Measurements from ENCODE around the gene FMO1. TPM values are rescaled to one million over a fixed set of nuclear protein-coding genes. Genes with fewer than 3 reads are reported as not detected.
A peak's percentile ranks its signal among the peaks of the same experiment; 100 is the strongest.
"Not testable (repeated sequence)": the region's sequence is repeated elsewhere in the genome, so short reads cannot be mapped to it uniquely, and the experiment has no call there.

Gene FMO1
- total RNA-seq, 1 donor from 2014 or later, result 0.49 TPM

DNA sequence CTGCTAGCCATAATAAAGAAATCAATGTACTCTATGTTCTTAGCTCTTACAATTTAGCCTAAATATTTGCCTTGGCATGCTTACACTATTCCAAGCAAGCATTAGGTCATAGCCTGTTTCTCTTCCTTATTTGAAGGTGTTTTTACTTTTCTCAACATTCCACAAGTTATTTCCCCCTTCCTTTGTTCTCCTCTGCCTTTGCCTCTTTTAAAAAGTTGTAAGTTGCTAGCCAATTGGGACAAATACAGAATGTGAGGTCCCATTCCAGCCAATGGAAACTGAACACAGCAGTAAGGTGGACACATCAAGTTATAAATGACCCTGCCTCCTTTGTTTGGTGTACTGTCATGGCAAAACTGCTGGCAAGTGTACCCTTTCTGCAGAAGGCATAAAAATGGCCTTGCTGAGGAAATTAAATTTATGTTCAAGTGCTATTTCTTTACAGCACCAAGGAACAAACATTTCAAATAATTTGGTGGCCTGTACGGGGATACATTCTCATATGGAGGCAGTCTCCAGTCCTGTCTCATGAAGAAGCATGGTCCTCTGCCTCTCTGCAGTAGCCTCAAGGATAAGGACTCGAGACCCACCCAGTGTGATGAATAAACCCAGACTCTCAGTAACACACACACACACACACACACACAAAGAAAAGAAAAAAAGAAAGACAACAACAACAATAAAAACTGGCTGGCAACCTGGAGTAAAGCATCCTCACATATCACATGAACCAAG lies 28.8 kb upstream of the FMO1 start:
- no peak for DNase-seq
- H3K4me3 ChIP-seq, result no peak overlapping the region
- intact Hi-C loops (cut with micrococcal nuclease), result no loop called here
- H3K4me1 ChIP-seq, result peaks cover 38% of the 10 kb centered on the region
- H3K36me3 ChIP-seq, result no peaks in the 10 kb centered on the region
- peak overlapping the region; percentile 78 for H3K27ac ChIP-seq (replicated peaks)
- H3K9me3 ChIP-seq (replicated peaks), result no peaks in the 10 kb centered on the region
- H3K27me3 ChIP-seq (ENCODE audit: low read depth), result no peaks in the 10 kb centered on the region
- TF ChIP-seq, protein P1, sequence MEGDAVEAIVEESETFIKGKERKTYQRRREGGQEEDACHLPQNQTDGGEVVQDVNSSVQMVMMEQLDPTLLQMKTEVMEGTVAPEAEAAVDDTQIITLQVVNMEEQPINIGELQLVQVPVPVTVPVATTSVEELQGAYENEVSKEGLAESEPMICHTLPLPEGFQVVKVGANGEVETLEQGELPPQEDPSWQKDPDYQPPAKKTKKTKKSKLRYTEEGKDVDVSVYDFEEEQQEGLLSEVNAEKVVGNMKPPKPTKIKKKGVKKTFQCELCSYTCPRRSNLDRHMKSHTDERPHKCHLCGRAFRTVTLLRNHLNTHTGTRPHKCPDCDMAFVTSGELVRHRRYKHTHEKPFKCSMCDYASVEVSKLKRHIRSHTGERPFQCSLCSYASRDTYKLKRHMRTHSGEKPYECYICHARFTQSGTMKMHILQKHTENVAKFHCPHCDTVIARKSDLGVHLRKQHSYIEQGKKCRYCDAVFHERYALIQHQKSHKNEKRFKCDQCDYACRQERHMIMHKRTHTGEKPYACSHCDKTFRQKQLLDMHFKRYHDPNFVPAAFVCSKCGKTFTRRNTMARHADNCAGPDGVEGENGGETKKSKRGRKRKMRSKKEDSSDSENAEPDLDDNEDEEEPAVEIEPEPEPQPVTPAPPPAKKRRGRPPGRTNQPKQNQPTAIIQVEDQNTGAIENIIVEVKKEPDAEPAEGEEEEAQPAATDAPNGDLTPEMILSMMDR (IDR thresholded peaks at IDR 0.05; ENCODE audit: borderline replicate concordance), result no peak

DNA sequence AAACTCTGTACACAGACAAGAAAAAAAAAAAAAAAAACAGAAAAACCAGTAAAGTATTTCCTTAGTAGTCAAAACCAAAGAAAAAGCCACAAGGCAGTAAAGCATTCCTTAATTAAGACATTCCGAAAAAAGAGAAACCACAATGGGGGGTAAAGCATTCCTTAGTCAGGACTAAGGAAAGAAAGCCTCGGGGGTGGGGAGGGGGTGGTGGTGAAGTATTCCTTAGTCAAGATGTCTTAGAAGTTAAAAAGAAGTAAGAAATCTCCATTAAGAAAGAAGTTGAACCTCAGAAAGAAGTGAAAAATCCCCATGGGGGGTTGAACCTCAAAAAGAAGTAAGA lies 28.2 kb upstream of the FMO1 start:
- H3K4me1 ChIP-seq, result peaks cover 38% of the 10 kb centered on the region
- intact Hi-C loops (cut with micrococcal nuclease), result no loop called here
- TF ChIP-seq, protein P1 (IDR thresholded peaks at IDR 0.05; ENCODE audit: borderline replicate concordance), result no peak
- no peak for DNase-seq
- H3K27me3 ChIP-seq (ENCODE audit: low read depth), result no peaks in the 10 kb centered on the region
- H3K9me3 ChIP-seq (replicated peaks), result no peaks in the 10 kb centered on the region
- peak overlapping the region; percentile 32 for H3K4me3 ChIP-seq
- H3K36me3 ChIP-seq, result no peaks in the 10 kb centered on the region
- peak overlapping the region; percentile 78 for H3K27ac ChIP-seq (replicated peaks)

- DNase-seq, result no peak
- intact Hi-C loops (cut with micrococcal nuclease), result no loop called here
- no peaks in the 10 kb centered on the region for H3K27me3 ChIP-seq (ENCODE audit: low read depth)
- peak overlapping the region; percentile 78 for H3K27ac ChIP-seq (replicated peaks)
- H3K4me1 ChIP-seq, result peaks cover 38% of the 10 kb centered on the region
- H3K36me3 ChIP-seq, result no peaks in the 10 kb centered on the region
- no peaks in the 10 kb centered on the region for H3K9me3 ChIP-seq (replicated peaks)
- peak overlapping the region; percentile 32 for H3K4me3 ChIP-seq
- TF ChIP-seq, protein P1 (IDR thresholded peaks at IDR 0.05; ENCODE audit: borderline replicate concordance), result no peak
Measured at GRCh38 chr1:171220581-171221054, 27.7 kb upstream of the FMO1 start.

- DNase-seq, result no peak
- Histone ChIP-seq H3K9me3 (replicated peaks) (no peaks in the 10 kb centered on the region), H3K4me3 (no peak overlapping the region), H3K27me3 (ENCODE audit: low read depth) (no peaks in the 10 kb centered on the region), H3K36me3 (no peaks in the 10 kb centered on the region), H3K27ac (replicated peaks) (peak overlapping the region; percentile 78), H3K4me1 (peaks cover 42% of the 10 kb centered on the region)
- TF ChIP-seq, protein P1 (IDR thresholded peaks at IDR 0.05; ENCODE audit: borderline replicate concordance), result no peak
- intact Hi-C loops (cut with micrococcal nuclease), result no loop called here
Measured at GRCh38 chr1:171221665-171222591, 26.4 kb upstream of the FMO1 start.

- DNase-seq, result peak; percentile 35
- intact Hi-C loops (cut with micrococcal nuclease), result no loop called here
- TF ChIP-seq, protein P1 (IDR thresholded peaks at IDR 0.05; ENCODE audit: borderline replicate concordance), result no peak
- Histone ChIP-seq H3K27ac (replicated peaks) (peak overlapping the region; percentile 78), H3K4me3 (no peak overlapping the region), H3K4me1 (peaks cover 42% of the 10 kb centered on the region), H3K36me3 (no peaks in the 10 kb centered on the region), H3K9me3 (replicated peaks) (no peaks in the 10 kb centered on the region), H3K27me3 (ENCODE audit: low read depth) (no peaks in the 10 kb centered on the region)
Measured at GRCh38 chr1:171222936-171223335, 25.4 kb upstream of the FMO1 start.

- H3K36me3 ChIP-seq; DNase-seq; H3K4me3 ChIP-seq; H3K27me3 ChIP-seq (ENCODE audit: low read depth); H3K9me3 ChIP-seq (replicated peaks); intact Hi-C loops (cut with micrococcal nuclease): not testable (repeated sequence)
- peaks cover 32% of the 10 kb centered on the region for H3K4me1 ChIP-seq
- H3K27ac ChIP-seq (replicated peaks), result peak overlapping the region; percentile 78
Measured at GRCh38 chr1:171224257-171224656, 24.0 kb upstream of the FMO1 start.
